M059J (cell line): Measurements from ENCODE around the gene PPP1R37. TPM values are rescaled to one million over a fixed set of nuclear protein-coding genes. Genes with fewer than 3 reads are reported as not detected.
"Not testable (repeated sequence)": the region's sequence is repeated elsewhere in the genome, so short reads cannot be mapped to it uniquely, and the experiment has no call there.

Experiments used
- DNase-seq: peaks from one replicate; pipeline ENCODE4 v3.0.0-alpha.2; 2012; ENCODE audit warnings: low read depth
- total RNA-seq: library from RNA; depleted of rRNA; stranded (reverse); fragments of >200 nt; shearing (Covaris generic); gene quantifications from 2 replicates; pipeline ENCODE4 v1.2.3, GENCODE V29; 2014

Gene PPP1R37
- total RNA-seq, 1 experiment from 2014 or later, result 44.8 TPM

GRCh38 chr19:45094707-45095106 lies 1.7 kb downstream of the PPP1R37 start:
- no peak for DNase-seq

- no peak for DNase-seq
Measured at GRCh38 chr19:45095496-45096413, 2.8 kb downstream of the PPP1R37 start.

- DNase-seq, result no peak
Measured at GRCh38 chr19:45096700-45097099, 3.7 kb downstream of the PPP1R37 start.

- no peak for DNase-seq
Measured at GRCh38 chr19:45097450-45097775, 4.4 kb downstream of the PPP1R37 start.

- DNase-seq, result peak; percentile 94
Measured at GRCh38 chr19:45097776-45098520, 5.0 kb downstream of the PPP1R37 start.

- DNase-seq, result no peak
Measured at GRCh38 chr19:45098521-45099466, 5.8 kb downstream of the PPP1R37 start.

- no peak for DNase-seq
Measured at GRCh38 chr19:45099467-45100191, 6.7 kb downstream of the PPP1R37 start.

GRCh38 chr19:45100201-45100600 lies 7.2 kb downstream of the PPP1R37 start:
- no peak for DNase-seq

- no peak for DNase-seq
Measured at GRCh38 chr19:45100846-45101252, 7.9 kb downstream of the PPP1R37 start.

GRCh38 chr19:45101806-45102205 lies 8.8 kb downstream of the PPP1R37 start:
- DNase-seq, result no peak

GRCh38 chr19:45102481-45102880 lies 9.5 kb downstream of the PPP1R37 start:
- no peak for DNase-seq

GRCh38 chr19:45103156-45103507 lies 10.2 kb downstream of the PPP1R37 start:
- DNase-seq, result no peak

- no peak for DNase-seq
Measured at GRCh38 chr19:45103508-45104319, 10.7 kb downstream of the PPP1R37 start.

- DNase-seq, result no peak
Measured at GRCh38 chr19:45104658-45105349, 11.8 kb downstream of the PPP1R37 start.

GRCh38 chr19:45106363-45106762 lies 13.4 kb downstream of the PPP1R37 start:
- DNase-seq, result not testable (repeated sequence)

GRCh38 chr19:45107621-45108150 lies 14.7 kb downstream of the PPP1R37 start:
- no peak for DNase-seq

GRCh38 chr19:45110851-45111266 lies 17.9 kb downstream of the PPP1R37 start:
- DNase-seq, result no peak

GRCh38 chr19:45112111-45112827 lies 19.3 kb downstream of the PPP1R37 start:
- DNase-seq, result no peak

- DNase-seq, result no peak
Measured at GRCh38 chr19:45113628-45114027, 20.6 kb downstream of the PPP1R37 start.
